OCI-LY1 (cell line): ENCODE results near the gene MAIP1.

ENCODE experiments used
- H2AFZ ChIP-seq: fragments of 200-600 bp; sonication (generic), shearing (Covaris generic); 2 replicates; pipeline ENCODE4 v1.6.0; 2014; ENCODE audit warnings: antibody characterized with exemption, mild to moderate bottlenecking, low read length
- H3F3A ChIP-seq: fragments of 200-600 bp; sonication (generic), shearing (Covaris generic); 2 replicates; pipeline ENCODE4 v1.6.0; 2014; ENCODE audit warnings: mild to moderate bottlenecking, antibody characterized with exemption, low read length, moderate library complexity; ENCODE audit not compliant: insufficient read depth
- H3K27ac ChIP-seq: fragments of 200-600 bp; sonication (generic); 2 replicates; pipeline ENCODE4 v1.5.1; 2014; ENCODE audit warnings: low read length, mixed run types, mild to moderate bottlenecking, low read depth; ENCODE audit not compliant: poor library complexity, severe bottlenecking
- H3K27me3 ChIP-seq: fragments of 200-600 bp; sonication (generic); 2 replicates; pipeline ENCODE4 v1.6.0; 2014; ENCODE audit warnings: antibody characterized with exemption, mild to moderate bottlenecking, low read length, moderate library complexity; ENCODE audit not compliant: insufficient read depth
- H3K36me3 ChIP-seq: fragments of 200-600 bp; sonication (generic); 2 replicates; pipeline ENCODE4 v1.6.1; 2014; ENCODE audit warnings: mild to moderate bottlenecking, antibody characterized with exemption, low read length, moderate library complexity, mixed read lengths; ENCODE audit not compliant: insufficient read depth
- H3K4me1 ChIP-seq: fragments of 200-600 bp; sonication (generic); 2 replicates; pipeline ENCODE4 v1.5.1; 2014; ENCODE audit warnings: mild to moderate bottlenecking, low read length, moderate library complexity; ENCODE audit not compliant: insufficient read depth, severe bottlenecking
- H3K4me2 ChIP-seq: fragments of 200-600 bp; sonication (generic), shearing (Covaris generic); 2 replicates; pipeline ENCODE4 v1.6.1; 2014; ENCODE audit warnings: low read length
- H3K4me3 ChIP-seq: fragments of 200-600 bp; sonication (generic); 2 replicates; pipeline ENCODE4 v1.5.1; 2014; ENCODE audit warnings: low read length, low read depth, mild to moderate bottlenecking, mixed read lengths; ENCODE audit not compliant: poor library complexity, severe bottlenecking
- H3K79me2 ChIP-seq: fragments of 200-600 bp; shearing (Covaris generic); 2 replicates; pipeline ENCODE4 v1.6.1; 2016; ENCODE audit warnings: mixed run types, low read length, mixed read lengths; ENCODE audit not compliant: insufficient read depth
- H3K9ac ChIP-seq: fragments of 200-600 bp; sonication (generic), shearing (Covaris generic); 2 replicates; pipeline ENCODE4 v1.6.1; 2014; ENCODE audit warnings: mild to moderate bottlenecking, low read length, mixed read lengths
- H3K9me2 ChIP-seq: fragments of 200-600 bp; sonication (generic), shearing (Covaris generic); 2 replicates; pipeline ENCODE4 v1.6.1; 2014; ENCODE audit warnings: low read depth, mild to moderate bottlenecking, low read length, mixed read lengths
- H3K9me3 ChIP-seq: fragments of 200-600 bp; shearing (Covaris generic); 2 replicates; pipeline ENCODE4 v1.6.1; 2014; ENCODE audit warnings: low read length, mixed read lengths
- H4K20me1 ChIP-seq: fragments of 200-600 bp; sonication (generic), shearing (Covaris generic); 2 replicates; pipeline ENCODE4 v1.6.0; 2016; ENCODE audit warnings: mild to moderate bottlenecking, low read length; ENCODE audit not compliant: insufficient read depth
- CTCF ChIP-seq: fragments of 200-600 bp; sonication (generic), shearing (Covaris generic); IDR thresholded peaks from 2 replicates; pipeline ENCODE4 v1.5.1; 2017; ENCODE audit warnings: mild to moderate bottlenecking, antibody characterized with exemption, low read length, moderate library complexity, mixed read lengths
- EZH2 ChIP-seq: fragments of 200-600 bp; sonication (generic), shearing (Covaris generic); IDR thresholded peaks from 2 replicates; pipeline ENCODE4 v1.8.0; 2017; ENCODE audit warnings: borderline replicate concordance, mixed run types, mild to moderate bottlenecking, antibody characterized with exemption, low read length, moderate library complexity, mixed read lengths

MAIP1 gene

GRCh38 chr2:199946196-199946595 is 9.2 kb upstream of the MAIP1 start:
- Histone ChIP-seq H3K4me1 (no peaks in the 10 kb centered on the region), H3K4me2 (no peak overlapping the region), H3K79me2 (no peaks in the 10 kb centered on the region), H3K9me2 (no peaks in the 10 kb centered on the region), H3K27ac (no peak overlapping the region), H3K9ac (no peak overlapping the region), H2AFZ (no peak overlapping the region), H3F3A (no peaks in the 10 kb centered on the region), H3K36me3 (peaks cover 49% of the 10 kb centered on the region; the same call in 1 of the 2 replicates), H3K4me3 (no peak overlapping the region), H3K9me3 (no peaks in the 10 kb centered on the region), H4K20me1 (no peaks in the 10 kb centered on the region), H3K27me3 (no peaks in the 10 kb centered on the region)
- no peak for TF ChIP-seq EZH2

GRCh38 chr2:199946836-199947235 is 8.5 kb upstream of the MAIP1 start:
- Histone ChIP-seq H3K36me3 (peaks cover 49% of the 10 kb centered on the region; the same call in 1 of the 2 replicates), H3K4me1 (no peaks in the 10 kb centered on the region), H3K4me3 (no peak overlapping the region), H3K27me3 (no peaks in the 10 kb centered on the region), H3K9me3 (no peaks in the 10 kb centered on the region), H3K4me2 (no peak overlapping the region), H3K27ac (no peak overlapping the region), H4K20me1 (no peaks in the 10 kb centered on the region), H2AFZ (no peak overlapping the region), H3K9me2 (no peaks in the 10 kb centered on the region), H3K79me2 (no peaks in the 10 kb centered on the region), H3K9ac (no peak overlapping the region), H3F3A (no peaks in the 10 kb centered on the region)
- no peak for TF ChIP-seq CTCF
- no peak for TF ChIP-seq EZH2

- Histone ChIP-seq H3F3A (no peaks in the 10 kb centered on the region), H3K27me3 (no peaks in the 10 kb centered on the region), H3K4me1 (peaks cover 24% of the 10 kb centered on the region), H3K9me3 (no peaks in the 10 kb centered on the region), H3K4me2 (no peak overlapping the region), H2AFZ (no peak overlapping the region), H3K9me2 (no peaks in the 10 kb centered on the region), H3K4me3 (no peak overlapping the region), H3K27ac (no peak overlapping the region), H3K36me3 (peaks cover 35% of the 10 kb centered on the region; the same call in 1 of the 2 replicates), H3K9ac (no peak overlapping the region), H4K20me1 (no peaks in the 10 kb centered on the region), H3K79me2 (peaks cover 26% of the 10 kb centered on the region)
- TF ChIP-seq CTCF (no peak), EZH2 (no peak)
Measured at GRCh38 chr2:199950396-199950795, 5.0 kb upstream of the MAIP1 start.

- no peaks in the 10 kb centered on the region for H3F3A ChIP-seq
- H3K27me3 ChIP-seq, result no peaks in the 10 kb centered on the region
- no peak overlapping the region for H3K27ac ChIP-seq
- peaks cover 31% of the 10 kb centered on the region for H3K79me2 ChIP-seq
- no peak overlapping the region for H3K4me2 ChIP-seq
- no peaks in the 10 kb centered on the region for H4K20me1 ChIP-seq
- H3K9ac ChIP-seq, result no peak overlapping the region
- H3K9me3 ChIP-seq, result no peaks in the 10 kb centered on the region
- H2AFZ ChIP-seq, result no peak overlapping the region
- TF ChIP-seq EZH2, result no peak
- TF ChIP-seq CTCF, result no peak
- H3K36me3 ChIP-seq, result peaks cover 29% of the 10 kb centered on the region; the same call in 1 of the 2 replicates
- peaks cover 24% of the 10 kb centered on the region for H3K4me1 ChIP-seq
- H3K4me3 ChIP-seq, result no peak overlapping the region
- no peaks in the 10 kb centered on the region for H3K9me2 ChIP-seq
Measured at GRCh38 chr2:199951023-199951422, 4.4 kb upstream of the MAIP1 start.
